NOMO-1 treated with dmso at 0.1 percent for 144 hours (cell line): Measurements from ENCODE around the gene USP9X.
"Not testable (repeated sequence)": the region's sequence is repeated elsewhere in the genome, so short reads cannot be mapped to it uniquely, and the experiment has no call there.

ENCODE experiments used
- DNase-seq: peaks from one replicate; lab custom pipeline; 2025; ENCODE audit not compliant: unreplicated experiment; lab: John Stamatoyannopoulos, UW

USP9X gene

GRCh38 chrX:41273638-41274037, 188.4 kb downstream of the USP9X start:
- DNase-seq = no peak

GRCh38 chrX:41275661-41276609, 190.7 kb downstream of the USP9X start:
- peak; percentile 14 for DNase-seq

GRCh38 chrX:41276661-41277506, 191.6 kb downstream of the USP9X start:
- DNase-seq = no peak

GRCh38 chrX:41282307-41282706, 197.1 kb downstream of the USP9X start:
- DNase-seq = not testable (repeated sequence)

- DNase-seq = not testable (repeated sequence)
Measured at GRCh38 chrX:41285928-41286327, 200.7 kb downstream of the USP9X start.
